COR-L47 (cell line): ENCODE results near the gene NXPH3.
A peak's percentile ranks its signal among the peaks of the same experiment; 100 is the strongest.

Experiments used
- DNase-seq: peaks from one replicate; lab custom pipeline; 2025; lab: John Stamatoyannopoulos, UW

Gene NXPH3

DNA sequence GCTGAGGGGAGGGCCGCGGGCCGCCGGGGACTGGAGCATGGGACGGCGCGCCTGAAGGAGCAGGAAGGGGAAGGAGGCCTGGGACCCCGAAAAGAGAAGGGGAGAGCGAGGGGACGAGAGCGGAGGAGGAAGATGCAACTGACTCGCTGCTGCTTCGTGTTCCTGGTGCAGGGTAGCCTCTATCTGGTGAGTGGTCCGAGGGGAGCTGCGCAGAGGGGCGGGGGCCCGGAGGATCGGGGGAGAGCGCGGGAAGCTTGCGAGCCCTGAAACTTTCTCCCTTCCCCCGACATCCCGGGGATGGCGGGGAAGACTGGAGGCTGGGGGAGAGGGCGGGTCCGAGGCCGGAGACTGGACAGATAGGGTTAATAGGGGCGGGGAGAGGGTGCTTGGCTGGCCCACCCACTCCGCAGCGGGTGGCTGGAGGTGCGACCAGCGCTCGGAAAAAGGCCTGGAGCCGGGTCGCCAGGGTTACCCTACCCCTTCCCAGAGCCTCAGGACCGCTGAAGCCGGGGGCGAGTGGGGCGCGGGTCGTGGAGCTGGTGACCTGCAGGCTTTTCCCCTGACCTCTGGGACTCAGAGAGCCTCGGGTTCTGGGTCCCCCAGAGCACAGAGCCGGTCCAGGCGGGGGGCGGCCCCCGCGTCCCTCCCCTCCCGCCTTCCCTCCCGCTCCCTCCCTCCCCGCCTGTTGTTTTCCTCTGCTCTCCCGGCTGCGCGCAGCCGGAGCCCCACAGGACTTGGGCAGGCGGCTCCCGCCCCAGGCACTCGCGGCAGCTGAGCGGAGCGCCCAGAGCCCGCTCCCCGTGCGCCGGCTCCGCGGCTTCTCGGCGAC is 631 bp downstream of the NXPH3 start:
- peak; percentile 44 for DNase-seq

DNA sequence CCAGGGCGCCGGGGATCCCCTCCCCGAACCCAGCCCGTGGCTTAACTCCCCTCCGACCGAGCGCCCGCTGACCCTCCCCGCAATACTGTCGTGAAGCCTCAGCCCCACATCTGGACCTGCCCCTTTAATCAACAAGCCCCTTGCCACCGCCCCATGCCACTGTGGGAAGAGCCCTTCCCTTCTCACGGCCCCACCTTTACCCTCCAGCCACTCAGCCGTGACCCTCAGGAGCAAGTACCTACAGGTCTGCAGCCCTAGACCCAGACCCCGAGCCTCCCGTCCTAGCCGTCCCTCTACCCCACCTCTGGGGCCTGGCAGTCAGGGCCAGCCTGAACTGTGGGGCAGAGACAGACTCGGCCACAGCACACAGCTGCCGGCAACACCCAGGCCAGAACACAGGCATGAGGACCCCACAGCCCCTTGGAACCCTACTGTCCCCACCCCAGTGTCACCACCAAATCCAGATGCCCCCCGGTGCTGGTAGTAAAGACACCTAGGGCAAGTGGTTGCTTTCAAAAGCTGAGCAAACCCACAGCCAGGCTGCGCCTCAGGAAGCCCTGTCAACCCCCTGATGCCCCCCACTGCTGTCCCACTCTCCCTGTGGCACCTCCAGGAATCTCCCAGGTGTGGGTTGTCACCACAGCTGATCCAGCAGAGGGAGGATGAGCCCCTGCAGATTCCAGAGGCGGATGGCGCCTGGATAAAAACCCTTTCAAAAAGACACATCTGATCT is 1.4 kb downstream of the NXPH3 start:
- no peak for DNase-seq

- no peak for DNase-seq
Observed at GRCh38 chr17:49577650-49577934, 1.9 kb downstream of the NXPH3 start.

DNA sequence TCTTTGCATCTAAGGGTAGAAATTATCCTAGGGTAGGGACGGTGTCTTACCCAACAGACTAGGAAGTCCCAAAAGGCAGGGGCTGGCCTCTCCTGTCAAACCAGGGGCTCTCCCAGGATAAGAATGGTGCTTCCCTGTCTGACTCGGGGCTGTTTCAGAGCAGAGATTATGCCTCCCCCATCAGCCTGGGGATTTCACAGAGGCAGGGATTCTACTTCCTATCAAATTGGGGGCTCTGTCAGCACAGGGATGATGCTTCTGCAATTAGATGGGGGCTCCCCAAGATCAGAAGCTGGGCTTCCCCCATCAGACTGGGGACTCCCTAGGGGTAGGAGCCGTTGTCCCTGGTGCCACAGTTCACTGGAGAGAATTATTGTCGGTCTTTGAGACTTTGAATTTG is 2.3 kb downstream of the NXPH3 start:
- DNase-seq: no peak

GRCh38 chr17:49578414-49578813 is 2.7 kb downstream of the NXPH3 start:
- DNase-seq: no peak

DNA sequence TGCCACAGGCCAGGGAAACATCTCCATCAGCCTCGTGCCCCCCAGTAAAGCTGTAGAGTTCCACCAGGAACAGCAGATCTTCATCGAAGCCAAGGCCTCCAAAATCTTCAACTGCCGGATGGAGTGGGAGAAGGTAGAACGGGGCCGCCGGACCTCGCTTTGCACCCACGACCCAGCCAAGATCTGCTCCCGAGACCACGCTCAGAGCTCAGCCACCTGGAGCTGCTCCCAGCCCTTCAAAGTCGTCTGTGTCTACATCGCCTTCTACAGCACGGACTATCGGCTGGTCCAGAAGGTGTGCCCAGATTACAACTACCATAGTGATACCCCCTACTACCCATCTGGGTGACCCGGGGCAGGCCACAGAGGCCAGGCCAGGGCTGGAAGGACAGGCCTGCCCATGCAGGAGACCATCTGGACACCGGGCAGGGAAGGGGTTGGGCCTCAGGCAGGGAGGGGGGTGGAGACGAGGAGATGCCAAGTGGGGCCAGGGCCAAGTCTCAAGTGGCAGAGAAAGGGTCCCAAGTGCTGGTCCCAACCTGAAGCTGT is 3.4 kb downstream of the NXPH3 start:
- DNase-seq: no peak

- no peak for DNase-seq
Observed at GRCh38 chr17:49579522-49579921, 3.9 kb downstream of the NXPH3 start.

DNA sequence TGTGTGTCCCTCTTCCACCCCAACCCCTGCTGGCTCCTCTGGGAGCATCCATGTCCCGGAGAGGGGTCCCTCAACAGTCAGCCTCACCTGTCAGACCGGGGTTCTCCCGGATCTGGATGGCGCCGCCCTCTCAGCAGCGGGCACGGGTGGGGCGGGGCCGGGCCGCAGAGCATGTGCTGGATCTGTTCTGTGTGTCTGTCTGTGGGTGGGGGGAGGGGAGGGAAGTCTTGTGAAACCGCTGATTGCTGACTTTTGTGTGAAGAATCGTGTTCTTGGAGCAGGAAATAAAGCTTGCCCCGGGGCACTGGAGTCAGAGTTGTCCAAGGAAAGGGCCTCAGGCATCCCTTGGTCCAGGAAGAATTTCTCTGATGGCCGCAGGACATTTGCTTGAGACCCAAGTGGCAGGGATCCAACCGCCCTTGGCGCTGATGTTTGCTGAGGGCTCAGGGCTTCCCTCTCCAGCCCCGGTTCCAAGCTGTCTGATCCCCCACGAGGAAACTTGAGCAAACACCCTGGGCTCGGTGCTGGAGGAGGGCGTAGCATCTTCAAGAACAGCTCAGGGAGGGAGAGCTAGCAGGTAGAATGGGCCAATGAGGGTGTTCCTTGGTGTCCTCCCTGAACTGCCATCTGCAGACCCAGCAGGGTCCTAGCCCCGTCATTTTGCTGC is 4.5 kb downstream of the NXPH3 start:
- no peak for DNase-seq

GRCh38 chr17:49580981-49581647 is 5.4 kb downstream of the NXPH3 start:
- no peak for DNase-seq

DNA sequence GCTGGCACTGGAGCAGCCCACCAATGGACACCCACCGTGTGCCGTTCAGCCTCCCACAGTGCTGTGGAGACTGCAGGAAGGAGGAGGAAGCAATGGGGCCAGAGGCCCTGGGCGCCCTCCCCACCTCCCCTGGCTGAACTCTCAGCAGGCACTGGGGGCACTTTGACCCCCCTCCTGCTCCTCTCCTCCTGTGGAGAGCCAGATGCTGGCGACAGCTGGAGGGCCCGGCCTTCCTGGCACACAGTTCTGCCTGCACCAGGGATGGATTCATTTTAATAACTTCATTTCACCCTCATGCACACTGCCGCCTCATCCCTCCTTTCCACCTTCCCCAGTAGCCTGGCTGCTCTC is 6.0 kb downstream of the NXPH3 start:
- no peak for DNase-seq

DNA sequence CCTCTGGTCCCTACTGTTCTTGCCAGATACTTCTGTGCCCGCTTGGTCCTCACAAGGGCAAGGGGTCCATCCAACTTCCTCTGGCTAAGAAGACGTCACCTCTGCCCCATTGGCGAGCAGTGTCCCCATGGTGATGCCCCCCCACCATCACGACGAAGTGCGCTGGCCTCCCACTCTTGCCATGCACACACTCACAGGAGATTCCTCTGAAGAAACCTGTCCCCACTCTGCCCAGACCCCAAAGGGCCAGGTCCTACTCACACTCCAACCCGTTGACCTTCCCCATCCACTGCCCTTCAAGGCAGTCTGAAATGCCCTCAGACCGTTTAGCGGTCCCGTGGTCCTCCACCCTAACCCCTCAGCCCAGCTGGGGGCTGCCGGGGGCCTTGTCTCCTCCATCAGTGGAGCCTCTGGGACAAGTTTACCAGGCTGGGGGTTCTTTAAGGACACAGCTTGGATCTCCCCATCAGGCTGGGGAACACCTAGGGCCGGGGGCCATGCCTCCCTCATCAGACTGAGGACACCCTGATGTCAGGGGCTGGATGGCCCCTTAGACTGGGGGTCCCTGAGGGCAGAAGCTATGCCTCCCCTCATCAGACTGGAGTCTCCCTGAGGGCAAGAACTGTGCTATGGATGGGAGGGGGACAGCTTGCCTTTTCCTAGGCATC is 6.5 kb downstream of the NXPH3 start:
- no peak for DNase-seq

DNA sequence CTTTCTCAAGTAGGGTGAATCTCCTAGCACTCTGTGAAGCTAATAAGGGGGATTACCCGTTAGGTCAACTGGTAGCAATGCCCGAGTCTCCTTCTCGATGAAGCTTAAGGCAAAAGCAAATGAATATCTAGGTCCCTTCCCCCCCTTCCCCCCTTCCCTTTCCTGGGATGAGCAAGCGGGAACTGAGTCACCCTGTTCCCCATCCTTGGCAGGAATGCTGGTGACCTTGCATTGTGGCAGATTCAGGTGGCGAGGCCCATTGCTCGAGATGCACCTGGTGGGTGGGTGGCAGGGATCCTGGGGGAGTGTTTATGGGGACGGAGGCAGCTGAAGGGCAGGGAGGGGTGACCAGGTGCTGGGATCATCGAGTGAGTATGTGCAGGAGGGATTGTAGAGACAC is 7.1 kb downstream of the NXPH3 start:
- DNase-seq: no peak

DNA sequence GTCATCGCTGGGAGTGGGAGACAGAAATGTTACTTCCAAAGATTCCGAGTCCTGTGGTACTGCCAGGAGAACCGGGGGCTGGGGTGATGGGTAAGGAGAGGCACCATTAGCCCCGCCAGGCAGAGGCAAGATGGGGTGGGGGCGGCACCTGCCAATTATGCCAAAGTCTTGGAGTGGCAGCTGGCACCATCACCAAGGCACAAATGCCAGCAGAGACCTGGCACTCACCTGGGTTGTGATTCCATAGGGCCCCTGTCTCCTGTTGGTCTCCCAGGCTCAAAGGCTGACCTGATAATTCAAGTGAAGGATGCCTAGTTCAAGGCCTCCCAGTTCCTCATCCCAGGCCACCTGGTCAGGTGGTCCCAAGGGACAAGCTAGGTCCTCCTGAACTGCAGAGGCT is 7.6 kb downstream of the NXPH3 start:
- DNase-seq: no peak

GRCh38 chr17:49583889-49584288 is 8.2 kb downstream of the NXPH3 start:
- no peak for DNase-seq

DNA sequence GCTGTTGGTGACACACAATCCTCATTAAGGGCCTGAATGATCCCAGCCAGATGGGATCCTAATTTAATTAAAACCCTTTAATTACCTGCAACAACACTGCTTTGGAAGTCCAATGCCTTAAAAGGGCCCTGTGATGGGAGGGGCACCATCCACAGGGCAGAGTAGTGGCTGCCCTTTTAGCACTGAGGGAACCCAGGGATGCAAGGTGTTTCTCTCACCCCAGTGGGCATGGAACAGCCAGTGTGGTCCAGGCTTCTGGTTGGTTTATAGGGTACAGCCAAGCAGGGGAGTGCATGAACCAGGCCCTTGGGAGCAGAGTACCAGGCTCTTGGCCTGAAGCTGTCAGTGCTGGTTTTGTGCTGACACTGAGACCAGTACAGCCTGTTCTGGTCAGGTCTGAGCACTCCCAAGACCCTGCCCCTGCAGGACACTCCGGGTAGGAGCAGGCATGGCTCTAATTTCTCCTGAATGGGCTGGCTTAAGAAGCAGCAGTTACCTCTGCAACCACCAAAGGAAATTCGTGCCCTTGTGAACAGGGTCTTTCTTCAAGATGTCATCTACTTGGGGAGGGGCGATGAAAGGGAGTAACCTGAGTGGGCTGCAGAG is 9.9 kb downstream of the NXPH3 start:
- no peak for DNase-seq

DNA sequence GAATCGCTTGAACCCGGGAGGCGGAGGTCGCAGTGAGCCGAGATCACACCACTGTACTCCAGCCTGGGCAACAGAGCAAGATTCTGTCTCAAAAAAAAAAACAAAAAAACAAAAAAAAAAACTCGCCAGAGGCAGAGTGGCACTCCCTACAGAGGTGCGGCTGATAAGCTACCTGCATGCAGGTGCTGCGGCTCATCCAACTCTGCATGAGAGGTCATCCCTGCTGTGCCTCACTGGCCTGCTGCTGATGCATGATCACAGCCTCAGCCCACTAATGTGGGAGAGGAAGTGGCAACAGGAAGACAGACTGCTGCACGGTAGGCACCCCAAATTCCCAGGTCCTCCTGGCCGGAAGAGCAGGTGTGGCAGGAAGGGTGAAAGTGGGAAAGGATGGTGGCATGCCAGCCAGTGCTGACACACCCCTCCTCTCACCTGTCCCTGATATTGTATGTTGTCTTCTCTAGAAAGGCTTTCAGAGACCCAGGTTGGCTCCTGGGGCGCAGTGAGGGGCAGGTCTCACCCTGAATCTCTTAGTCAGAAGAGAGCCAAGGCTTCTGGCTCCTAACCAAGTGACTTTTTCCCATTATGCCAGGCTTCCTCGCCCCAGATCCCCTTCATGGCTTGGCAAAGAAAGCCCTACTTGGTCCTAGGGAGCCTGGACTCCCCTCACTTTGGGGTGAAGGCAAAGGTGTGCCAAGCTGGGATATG is 11.8 kb downstream of the NXPH3 start:
- no peak for DNase-seq

- DNase-seq: no peak
Observed at GRCh38 chr17:49588312-49588711, 12.6 kb downstream of the NXPH3 start.

DNA sequence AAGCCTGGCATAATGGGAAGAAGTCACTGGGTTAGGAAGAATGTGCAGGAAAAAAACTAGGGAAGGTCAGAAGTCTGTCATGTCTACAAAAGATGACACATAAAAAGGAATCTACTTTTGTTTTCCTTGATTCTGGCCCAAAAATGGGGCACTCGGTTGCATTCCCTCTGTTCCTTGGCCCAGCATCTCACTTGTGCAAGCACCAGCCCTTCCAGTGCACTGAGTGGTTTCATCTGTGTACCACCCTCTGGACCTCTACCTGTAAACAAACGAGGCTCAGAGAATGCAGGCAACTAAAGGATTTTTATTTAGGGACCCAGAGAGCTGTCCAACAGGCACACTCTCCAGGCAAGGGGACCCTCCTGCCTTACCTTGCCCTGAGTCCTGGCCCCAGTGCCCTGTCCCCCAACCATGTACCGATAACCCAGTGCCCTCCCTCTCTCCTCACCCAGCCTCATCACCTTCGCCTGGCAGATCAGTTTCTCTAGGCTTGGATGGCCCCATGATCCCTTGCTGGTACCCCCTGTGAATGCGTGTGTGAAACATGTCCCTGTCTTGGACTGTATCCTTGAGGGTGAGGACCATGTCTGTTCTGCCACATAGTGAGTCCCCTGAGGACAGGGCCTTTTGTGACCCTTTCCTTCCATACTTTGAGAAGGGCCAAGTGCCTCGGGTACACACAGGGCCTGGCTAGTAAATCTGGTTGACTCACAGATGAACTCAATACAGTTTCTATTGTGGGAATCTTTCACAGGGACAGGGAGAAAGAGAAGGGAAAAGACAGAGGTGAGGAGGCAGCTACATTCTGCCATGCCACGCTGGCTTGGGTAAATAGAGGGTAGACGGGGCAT is 13.3 kb downstream of the NXPH3 start:
- no peak for DNase-seq

DNA sequence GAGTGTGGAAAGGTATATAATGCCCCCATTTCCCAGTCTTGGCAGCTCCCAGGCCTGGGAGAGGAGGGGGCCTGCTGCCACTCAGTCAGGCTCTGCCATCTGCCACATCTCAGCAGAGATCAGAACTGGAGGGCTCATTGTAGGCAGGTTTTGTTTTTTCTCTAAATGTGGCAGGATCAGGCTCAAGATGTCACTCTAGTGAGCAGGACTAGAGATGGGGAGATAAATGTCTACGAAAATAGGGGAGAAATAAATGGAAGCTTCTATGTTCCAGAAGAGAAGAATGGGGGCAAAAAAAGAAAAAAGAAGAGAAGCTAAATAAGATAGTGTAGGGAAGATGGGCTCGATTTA is 13.9 kb downstream of the NXPH3 start:
- DNase-seq: no peak

- DNase-seq: no peak
Observed at GRCh38 chr17:49590874-49591273, 15.2 kb downstream of the NXPH3 start.
